GM10266 (cell line): Measurements from ENCODE around the gene DNAJC13.

Experiments used
- DNase-seq: peaks from one replicate; pipeline ENCODE4 v3.0.0; 2012; ENCODE audit errors: extremely low spot score
- TF ChIP-seq, protein P1 (sequence below): IDR thresholded peaks from 2 replicates; pipeline ENCODE4 v1.5.1; 2012; ENCODE audit warnings: mild to moderate bottlenecking, low read depth; ENCODE audit not compliant: control insufficient read depth, insufficient read depth; ENCODE audit errors: missing control alignments

Gene DNAJC13

DNA sequence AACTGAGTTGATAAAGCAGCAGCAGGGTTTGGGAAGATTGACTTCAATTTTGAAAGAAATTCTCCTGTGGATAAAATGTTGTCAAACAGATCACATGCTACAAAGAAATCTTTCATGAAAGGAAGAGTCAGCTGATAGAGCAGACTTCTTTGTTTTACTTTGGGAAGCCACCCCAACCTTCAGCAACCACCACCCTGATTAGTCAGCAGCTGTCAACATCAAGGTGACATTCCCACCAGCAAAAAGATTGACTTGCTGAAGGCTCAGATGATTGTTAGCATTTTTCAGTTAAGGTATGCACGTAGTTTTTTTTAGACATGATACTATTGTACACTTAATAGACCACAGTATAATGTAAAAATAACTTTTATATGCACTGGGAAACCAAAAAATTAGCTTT is 92.2 kb downstream of the DNAJC13 start:
- TF ChIP-seq, protein P1, sequence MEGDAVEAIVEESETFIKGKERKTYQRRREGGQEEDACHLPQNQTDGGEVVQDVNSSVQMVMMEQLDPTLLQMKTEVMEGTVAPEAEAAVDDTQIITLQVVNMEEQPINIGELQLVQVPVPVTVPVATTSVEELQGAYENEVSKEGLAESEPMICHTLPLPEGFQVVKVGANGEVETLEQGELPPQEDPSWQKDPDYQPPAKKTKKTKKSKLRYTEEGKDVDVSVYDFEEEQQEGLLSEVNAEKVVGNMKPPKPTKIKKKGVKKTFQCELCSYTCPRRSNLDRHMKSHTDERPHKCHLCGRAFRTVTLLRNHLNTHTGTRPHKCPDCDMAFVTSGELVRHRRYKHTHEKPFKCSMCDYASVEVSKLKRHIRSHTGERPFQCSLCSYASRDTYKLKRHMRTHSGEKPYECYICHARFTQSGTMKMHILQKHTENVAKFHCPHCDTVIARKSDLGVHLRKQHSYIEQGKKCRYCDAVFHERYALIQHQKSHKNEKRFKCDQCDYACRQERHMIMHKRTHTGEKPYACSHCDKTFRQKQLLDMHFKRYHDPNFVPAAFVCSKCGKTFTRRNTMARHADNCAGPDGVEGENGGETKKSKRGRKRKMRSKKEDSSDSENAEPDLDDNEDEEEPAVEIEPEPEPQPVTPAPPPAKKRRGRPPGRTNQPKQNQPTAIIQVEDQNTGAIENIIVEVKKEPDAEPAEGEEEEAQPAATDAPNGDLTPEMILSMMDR = no peak
- no peak for DNase-seq

DNA sequence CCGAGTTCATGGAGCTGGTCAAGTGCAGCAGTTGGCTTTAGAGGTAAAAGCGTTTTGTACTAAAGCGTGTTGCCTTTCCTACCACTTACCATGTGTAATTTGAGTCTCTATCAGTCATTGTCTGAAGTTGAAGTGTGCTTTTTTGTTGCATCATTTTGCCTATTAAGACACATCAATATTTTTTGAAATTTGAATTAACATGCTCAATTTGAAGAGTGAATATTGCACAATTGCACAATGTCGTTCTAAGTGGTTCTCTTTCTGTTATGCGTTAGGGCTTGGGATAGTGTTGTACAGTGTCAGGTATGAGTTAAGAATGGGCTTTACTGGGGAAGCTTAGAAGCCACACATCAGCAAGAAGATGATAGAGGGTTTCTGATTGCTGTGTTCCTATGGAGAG is 95.8 kb downstream of the DNAJC13 start:
- DNase-seq = no peak
- TF ChIP-seq, protein P1 = no peak

DNA sequence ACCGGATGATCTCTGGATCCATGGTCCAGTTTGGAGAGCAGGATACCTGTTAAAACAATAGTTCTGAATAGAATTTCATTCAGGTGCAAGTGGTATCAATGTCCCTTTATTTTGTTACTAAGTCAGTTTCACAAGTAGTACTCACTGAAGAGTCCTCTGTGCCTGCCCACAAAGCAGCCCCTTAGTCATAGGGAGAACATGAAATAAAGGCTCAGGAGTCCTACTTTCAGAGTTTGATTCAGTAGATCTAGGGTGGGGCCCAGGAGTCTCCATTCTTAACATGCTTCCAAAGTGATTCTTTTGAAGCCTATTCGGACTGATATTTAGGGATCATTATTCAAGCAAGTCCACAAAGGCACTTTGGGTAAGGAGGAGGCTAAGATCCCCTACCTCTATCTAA is 100.0 kb downstream of the DNAJC13 start:
- DNase-seq = no peak
- TF ChIP-seq, protein P1 = no peak

DNA sequence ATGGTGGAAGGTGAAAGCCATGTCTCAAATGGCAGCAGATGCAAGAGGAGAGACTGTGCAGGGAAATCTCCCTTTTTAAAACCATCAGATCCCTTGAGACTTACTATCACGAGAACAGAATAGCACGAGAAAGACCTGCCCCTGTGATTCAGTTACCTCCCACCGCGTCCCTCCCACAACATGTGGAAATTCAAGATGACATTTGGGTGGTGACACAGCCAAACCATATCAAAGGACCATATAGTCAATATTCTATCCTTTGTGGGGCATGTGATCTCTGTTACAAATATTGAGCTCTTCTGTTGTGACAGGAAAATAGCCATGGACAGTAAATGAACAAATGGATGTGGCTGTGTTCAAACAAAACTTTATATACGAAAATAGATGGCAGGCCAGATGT is 102.6 kb downstream of the DNAJC13 start:
- TF ChIP-seq, protein P1 = no peak
- DNase-seq = no peak

DNA sequence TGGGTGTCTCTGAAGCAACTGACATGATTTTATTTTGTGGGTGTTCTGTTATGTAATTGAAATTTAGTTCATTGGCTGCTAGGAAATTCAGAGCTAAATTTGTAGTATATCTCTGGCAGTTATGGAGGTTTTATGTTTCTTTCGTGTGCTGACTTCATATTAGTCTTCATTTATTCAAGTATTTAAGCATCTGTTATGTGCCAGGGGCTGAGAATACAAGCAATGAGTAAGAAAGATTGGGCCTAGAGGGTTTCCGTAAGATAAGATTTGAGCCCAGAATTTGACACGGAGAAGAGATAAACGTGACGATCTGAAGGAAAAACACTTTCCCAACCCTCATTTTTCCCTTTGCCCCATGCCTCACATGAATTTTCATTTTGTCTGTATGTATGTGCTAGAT is 104.6 kb downstream of the DNAJC13 start:
- DNase-seq = no peak
- TF ChIP-seq, protein P1 = no peak

DNA sequence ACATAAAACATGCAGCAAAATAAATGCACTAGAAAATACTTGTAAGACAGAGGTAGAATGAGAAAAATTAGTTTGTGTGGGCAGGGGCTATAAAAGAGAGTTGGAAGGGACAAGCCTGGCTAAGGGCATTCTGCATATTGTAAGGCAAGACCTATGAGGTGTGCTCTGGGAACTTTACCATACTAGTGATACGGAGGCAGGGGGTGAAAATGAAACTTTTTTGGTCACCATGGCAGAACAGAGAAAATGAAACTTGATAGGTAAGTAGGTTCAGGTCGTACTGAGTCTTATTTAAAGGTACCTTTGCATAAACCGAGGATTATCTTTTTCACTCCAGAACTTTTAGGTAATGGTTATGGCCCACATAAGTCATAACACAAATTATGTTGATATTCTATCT is 105.1 kb downstream of the DNAJC13 start:
- peak; percentile 22 for DNase-seq
- TF ChIP-seq, protein P1 = no peak

DNA sequence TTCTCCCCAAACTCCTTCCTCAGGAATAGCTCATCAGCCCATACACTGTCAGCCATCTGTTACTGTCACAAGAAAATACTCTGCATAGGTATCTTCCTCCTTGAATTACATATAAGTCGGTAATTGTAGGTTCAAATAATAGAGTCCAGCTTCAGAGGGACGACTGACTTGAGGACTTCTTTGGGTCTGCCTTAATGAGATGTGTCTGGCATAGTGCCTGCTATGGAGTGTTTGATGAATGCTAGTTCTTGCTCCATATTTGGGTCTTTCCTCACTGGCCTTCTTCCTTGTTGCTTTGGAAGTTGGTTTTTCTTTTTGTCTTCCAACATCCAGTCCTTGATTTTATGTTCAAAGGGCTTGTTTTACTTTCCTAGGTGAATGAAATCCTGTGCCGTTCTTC is 113.3 kb downstream of the DNAJC13 start:
- TF ChIP-seq, protein P1 = no peak

More for the DNA sequence above, 113.3 kb downstream of the DNAJC13 start:
- DNase-seq = no peak
